DND-41 (cell line): Measurements from ENCODE around the gene SP2.

Source experiments
- ATAC-seq: fragments of 200-7000 bp; cut with Tn5 transposase; 3 replicates; pipeline ENCODE4 v1.9.1; 2021; ENCODE audit warnings: low read depth; ENCODE audit not compliant: insufficient read depth
- DNase-seq: peaks from one replicate; pipeline ENCODE4 v3.0.0-alpha.2; 2020
- H2AFZ ChIP-seq: 2 replicates; pipeline ENCODE4 v1.6.0; 2012; ENCODE audit warnings: low read depth, low read length
- H3K27ac ChIP-seq: 2 replicates; pipeline ENCODE4 v1.5.1; 2012; ENCODE audit warnings: low read length, inconsistent platforms
- H3K27me3 ChIP-seq: fragments of 200-600 bp; sonication (generic); 2 replicates; pipeline ENCODE4 v1.6.0; 2012; ENCODE audit warnings: low read length, mild to moderate bottlenecking, inconsistent platforms; ENCODE audit not compliant: insufficient read depth, poor library complexity
- H3K36me3 ChIP-seq: 2 replicates; pipeline ENCODE4 v1.5.1; 2012; ENCODE audit warnings: low read length, inconsistent platforms; ENCODE audit not compliant: insufficient read depth
- H3K4me1 ChIP-seq: 2 replicates; pipeline ENCODE4 v1.5.1; 2012; ENCODE audit warnings: mild to moderate bottlenecking, low read length; ENCODE audit not compliant: insufficient read depth
- H3K4me2 ChIP-seq: 2 replicates; pipeline ENCODE4 v1.6.0; 2012; ENCODE audit warnings: mild to moderate bottlenecking, moderate library complexity, low read length, inconsistent platforms; ENCODE audit not compliant: insufficient read depth
- H3K4me3 ChIP-seq, 2 experiments: fragments of 200-600 bp in 1 of 2; shearing (Covaris generic) in 1 of 2; 2 replicates each; pipeline ENCODE4 v1.5.1; 2012 to 2016; ENCODE audit warnings: inconsistent platforms in 2 of 2, low read length in 2 of 2, mild to moderate bottlenecking in 2 of 2, low read depth in 1 of 2, moderate library complexity in 1 of 2
- H3K79me2 ChIP-seq: 2 replicates; pipeline ENCODE4 v1.6.0; 2012; ENCODE audit warnings: low read length, inconsistent platforms; ENCODE audit not compliant: insufficient read depth
- H3K9ac ChIP-seq: 2 replicates; pipeline ENCODE4 v1.6.0; 2012; ENCODE audit warnings: low read depth, mild to moderate bottlenecking, inconsistent platforms, low read length, moderate library complexity
- H3K9me3 ChIP-seq: 2 replicates; pipeline ENCODE4 v1.5.1; 2012; ENCODE audit warnings: low read length, moderate library complexity, mild to moderate bottlenecking, inconsistent platforms; ENCODE audit not compliant: insufficient read depth, severe bottlenecking
- H4K20me1 ChIP-seq: 2 replicates; pipeline ENCODE4 v1.6.0; 2012; ENCODE audit warnings: low read length; ENCODE audit not compliant: insufficient read depth
- EZH2 ChIP-seq: IDR thresholded peaks from 3 replicates; pipeline ENCODE4 v1.6.1; 2012; ENCODE audit warnings: borderline replicate concordance, low read depth, mild to moderate bottlenecking, moderate library complexity, low read length, inconsistent platforms; ENCODE audit not compliant: severe bottlenecking
- TF ChIP-seq, protein P1 (sequence below): IDR thresholded peaks from 2 replicates; pipeline ENCODE4 v1.5.1; 2012; ENCODE audit warnings: borderline replicate concordance, low read length, moderate library complexity, mild to moderate bottlenecking; ENCODE audit not compliant: poor library complexity, severe bottlenecking; ENCODE audit errors: extremely low read depth

Gene SP2

DNA sequence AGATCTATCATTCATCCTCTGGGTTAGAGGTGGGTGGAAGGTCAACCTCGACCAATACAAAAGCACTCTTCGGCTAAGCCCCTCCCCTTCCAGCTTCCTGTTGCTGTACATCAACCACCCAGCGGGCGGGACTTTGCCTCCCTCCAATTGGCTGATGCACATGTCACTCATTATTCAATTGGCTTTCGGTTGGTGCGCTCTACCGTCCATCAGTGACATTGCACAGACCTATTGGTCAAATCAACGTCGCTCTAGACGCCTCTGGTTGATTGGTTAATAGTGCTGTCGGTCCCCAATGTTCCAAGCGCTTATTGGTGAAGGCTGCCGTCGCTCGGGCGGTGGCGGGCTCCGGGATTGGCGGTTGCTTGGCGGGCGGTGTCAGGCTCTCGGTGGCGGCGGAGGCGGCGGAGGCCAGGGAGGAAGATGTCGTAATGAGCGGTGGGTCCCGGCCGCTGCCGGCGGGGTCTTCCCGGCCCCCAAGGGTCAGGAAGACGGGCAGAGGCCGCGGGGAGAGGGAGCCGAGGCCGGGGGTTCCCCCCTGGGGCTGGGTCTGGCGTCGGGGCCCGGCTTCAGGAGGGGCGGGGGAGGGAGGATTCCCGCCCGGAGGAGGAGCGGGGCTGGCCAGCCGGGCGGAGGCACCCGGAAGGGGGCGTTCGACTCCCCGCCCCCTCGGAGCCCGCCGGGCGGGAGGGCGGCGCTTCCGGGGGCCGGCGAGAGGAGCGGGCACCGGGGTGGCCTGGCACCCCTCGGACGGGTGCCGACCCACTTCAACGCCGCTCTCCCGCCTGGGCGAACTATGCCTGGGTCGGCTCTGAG, at the start of gene SP2:
Gene SP2 (plus strand): TSS at position 381 of the 816 bp plus-strand sequence. CDS start 51 bp downstream, at position 432.
- DNase-seq: peak; percentile 100
- Histone ChIP-seq H3K79me2 (peaks cover 50% of the 10 kb centered on the region), H4K20me1 (no peaks in the 10 kb centered on the region; the same call in 1 of the 2 replicates), H3K4me2 (peak within 1 kb of the TSS; percentile 84), H3K27ac (peak within 1 kb of the TSS; percentile 89), H3K9ac (peak within 1 kb of the TSS; percentile 81), H3K9me3 (no peaks in the 10 kb centered on the region), H3K36me3 (peaks cover 16% of the 10 kb centered on the region; the same call in 1 of the 2 replicates), H2AFZ (peak within 1 kb of the TSS; percentile 96), H3K4me1 (peaks cover 25% of the 10 kb centered on the region), H3K27me3 (no peaks in the 10 kb centered on the region), H3K4me3 (peak within 1 kb of the TSS; percentile 52 to 85)
- peak; percentile 92 for ATAC-seq
- no peak for TF ChIP-seq EZH2
- TF ChIP-seq, protein P1, sequence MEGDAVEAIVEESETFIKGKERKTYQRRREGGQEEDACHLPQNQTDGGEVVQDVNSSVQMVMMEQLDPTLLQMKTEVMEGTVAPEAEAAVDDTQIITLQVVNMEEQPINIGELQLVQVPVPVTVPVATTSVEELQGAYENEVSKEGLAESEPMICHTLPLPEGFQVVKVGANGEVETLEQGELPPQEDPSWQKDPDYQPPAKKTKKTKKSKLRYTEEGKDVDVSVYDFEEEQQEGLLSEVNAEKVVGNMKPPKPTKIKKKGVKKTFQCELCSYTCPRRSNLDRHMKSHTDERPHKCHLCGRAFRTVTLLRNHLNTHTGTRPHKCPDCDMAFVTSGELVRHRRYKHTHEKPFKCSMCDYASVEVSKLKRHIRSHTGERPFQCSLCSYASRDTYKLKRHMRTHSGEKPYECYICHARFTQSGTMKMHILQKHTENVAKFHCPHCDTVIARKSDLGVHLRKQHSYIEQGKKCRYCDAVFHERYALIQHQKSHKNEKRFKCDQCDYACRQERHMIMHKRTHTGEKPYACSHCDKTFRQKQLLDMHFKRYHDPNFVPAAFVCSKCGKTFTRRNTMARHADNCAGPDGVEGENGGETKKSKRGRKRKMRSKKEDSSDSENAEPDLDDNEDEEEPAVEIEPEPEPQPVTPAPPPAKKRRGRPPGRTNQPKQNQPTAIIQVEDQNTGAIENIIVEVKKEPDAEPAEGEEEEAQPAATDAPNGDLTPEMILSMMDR: peak; percentile 8

DNA sequence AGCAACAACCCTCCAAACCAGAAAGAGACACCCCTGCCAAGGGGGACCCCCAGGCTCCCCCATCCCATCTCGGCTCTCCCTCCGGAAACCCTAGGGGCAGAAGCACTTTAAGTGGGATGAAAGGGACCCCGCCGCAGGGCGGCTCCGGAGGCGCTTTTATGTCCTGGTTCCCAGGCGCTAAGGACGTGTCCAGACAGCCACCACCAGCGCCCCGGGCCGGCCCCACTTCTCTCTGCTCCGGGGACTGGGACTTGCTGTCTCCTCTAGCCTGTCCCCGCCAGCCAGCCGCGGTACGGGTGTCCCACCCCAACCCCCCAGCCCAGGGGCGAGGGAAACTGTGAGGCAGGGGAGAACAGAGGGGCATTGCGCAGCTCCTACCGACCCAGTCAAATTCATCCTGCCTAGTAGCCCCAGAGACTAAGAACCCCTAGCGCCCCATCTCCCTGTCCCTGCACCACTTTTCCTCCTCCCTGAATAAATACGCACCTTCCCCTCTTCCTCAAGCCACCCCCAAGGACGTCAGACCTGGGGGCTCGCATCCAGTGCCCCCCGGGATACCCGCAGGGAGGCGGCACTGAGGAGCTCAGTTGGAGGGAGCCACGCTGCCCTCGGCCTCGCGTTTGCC, 49.2 kb upstream of the SP2 start:
- Histone ChIP-seq H3K27ac (no peak overlapping the region), H3K9ac (no peak overlapping the region), H3K4me3 (no peak overlapping the region), H3K27me3 (peaks cover 25% of the 10 kb centered on the region), H4K20me1 (no peaks in the 10 kb centered on the region), H3K36me3 (no peaks in the 10 kb centered on the region), H3K79me2 (no peaks in the 10 kb centered on the region), H3K9me3 (no peaks in the 10 kb centered on the region), H3K4me2 (no peak overlapping the region), H3K4me1 (peaks cover 4% of the 10 kb centered on the region), H2AFZ (no peak overlapping the region)
- TF ChIP-seq, protein P1: no peak
- no peak for TF ChIP-seq EZH2
- DNase-seq: no peak
- no peak for ATAC-seq

DNA sequence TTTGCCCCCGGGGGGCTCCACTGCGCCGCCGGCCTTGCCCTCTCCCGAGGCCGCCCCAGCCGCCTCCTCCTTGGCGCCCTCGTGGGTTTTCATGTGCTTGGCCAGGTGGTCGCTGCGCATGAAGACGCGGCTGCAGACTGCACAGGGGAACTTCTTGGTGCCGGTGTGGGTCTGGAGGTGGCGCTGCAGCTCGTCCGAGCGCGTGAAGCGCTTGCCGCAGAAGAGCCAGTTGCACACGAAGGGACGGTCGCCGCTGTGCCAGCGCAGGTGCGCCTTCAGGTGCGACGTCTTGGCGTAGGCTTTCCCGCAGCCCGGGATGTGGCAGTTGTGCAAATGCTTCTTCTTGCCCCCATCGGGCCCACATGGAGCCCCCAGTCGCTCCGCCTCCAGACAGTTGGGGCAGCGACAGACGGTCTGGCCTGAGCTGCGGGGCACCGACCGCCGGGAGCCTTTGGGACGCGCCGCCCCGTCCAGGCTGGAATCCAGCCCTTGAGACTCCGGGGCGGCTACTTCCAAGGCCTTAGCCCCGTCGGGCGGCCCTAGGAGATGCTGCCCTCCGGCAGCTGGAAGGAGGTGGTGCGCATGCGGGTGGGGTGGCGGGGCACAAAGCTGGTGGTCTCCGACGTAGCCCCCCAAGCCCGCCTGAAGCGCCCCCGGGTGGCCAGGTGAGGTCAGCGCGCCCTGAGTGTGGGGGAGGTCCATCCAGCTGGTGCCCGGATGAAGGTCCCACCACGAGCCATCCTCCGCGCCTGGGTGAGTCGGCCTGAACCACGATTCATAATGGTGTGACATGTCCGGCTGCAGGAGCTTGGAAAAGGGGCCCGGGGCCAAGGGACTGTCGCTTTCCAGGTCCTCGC, 48.5 kb upstream of the SP2 start:
- no peak for ATAC-seq
- H4K20me1 ChIP-seq: no peaks in the 10 kb centered on the region
- no peak overlapping the region for H2AFZ ChIP-seq
- no peak overlapping the region for H3K4me2 ChIP-seq
- no peaks in the 10 kb centered on the region for H3K4me1 ChIP-seq
- H3K27ac ChIP-seq: no peak overlapping the region
- no peak overlapping the region for H3K9ac ChIP-seq
- no peaks in the 10 kb centered on the region for H3K79me2 ChIP-seq
- no peaks in the 10 kb centered on the region for H3K9me3 ChIP-seq
- peaks cover 29% of the 10 kb centered on the region for H3K27me3 ChIP-seq
- no peaks in the 10 kb centered on the region for H3K36me3 ChIP-seq
- TF ChIP-seq, protein P1: peak; percentile 47
- no peak for TF ChIP-seq EZH2
- no peak overlapping the region for H3K4me3 ChIP-seq
- DNase-seq: no peak
